Calu3 (cell line): Measurements from ENCODE around the gene SLC66A2. TPM values are rescaled to one million over a fixed set of nuclear protein-coding genes. Genes with fewer than 3 reads are reported as not detected.

Experiments used
- BruUV-seq: library from RNA; stranded (reverse); fragments of 400-500 nt; replicated peaks from 2 replicates; lab custom pipeline; 2021; lab: Mats Ljungman, UMichigan
- CTCF ChIA-PET: fragments of 300-600 bp; sonication (Branson Sonifier 250); formaldehyde crosslinking; loops from one replicate; lab custom pipeline; 2022; ENCODE audit warnings: antibody characterized with exemption; lab: Charles Lee
- DNase-seq: peaks from one replicate; pipeline ENCODE4 v3.0.0; 2022
- H3K27ac Mint-ChIP-seq: one replicate; pipeline ENCODE4 v1.8.0; 2022; ENCODE audit warnings: mixed read lengths; ENCODE audit not compliant: unreplicated experiment
- H3K27me3 Mint-ChIP-seq: one replicate; pipeline ENCODE4 v1.8.0; 2022; ENCODE audit warnings: mixed read lengths; ENCODE audit not compliant: unreplicated experiment
- H3K36me3 Mint-ChIP-seq: one replicate; pipeline ENCODE4 v1.8.0; 2022; ENCODE audit warnings: mild to moderate bottlenecking, moderate library complexity, mixed read lengths; ENCODE audit not compliant: insufficient read depth, unreplicated experiment
- H3K4me1 Mint-ChIP-seq: one replicate; pipeline ENCODE4 v1.8.0; 2022; ENCODE audit warnings: mild to moderate bottlenecking, low read depth, mixed read lengths; ENCODE audit not compliant: unreplicated experiment
- H3K4me3 Mint-ChIP-seq: one replicate; pipeline ENCODE4 v1.8.0; 2022; ENCODE audit warnings: mild to moderate bottlenecking, low read depth, moderate library complexity, mixed read lengths; ENCODE audit not compliant: unreplicated experiment
- H3K9me3 Mint-ChIP-seq: one replicate; pipeline ENCODE4 v1.8.0; 2022; ENCODE audit warnings: low read depth, mixed read lengths; ENCODE audit not compliant: unreplicated experiment
- intact Hi-C: fragments of 100-400 bp; cut with micrococcal nuclease; formaldehyde crosslinking; loops from one replicate; pipeline ENCODE4 v1.10.0; 2022; ENCODE audit not compliant: unreplicated experiment
- total RNA-seq: library from RNA; stranded (reverse); gene quantifications from 2 replicates; pipeline ENCODE4 v1.2.3, GENCODE V29; 2022
- TF ChIP-seq, protein P1 (sequence below): fragments of 200-600 bp; IDR thresholded peaks from one replicate; pipeline ENCODE4 v1.8.0; 2022; ENCODE audit warnings: antibody characterized with exemption; ENCODE audit not compliant: unreplicated experiment

The SLC66A2 gene
- total RNA-seq, 1 experiment from 2014 or later = 19.5 TPM

DNA sequence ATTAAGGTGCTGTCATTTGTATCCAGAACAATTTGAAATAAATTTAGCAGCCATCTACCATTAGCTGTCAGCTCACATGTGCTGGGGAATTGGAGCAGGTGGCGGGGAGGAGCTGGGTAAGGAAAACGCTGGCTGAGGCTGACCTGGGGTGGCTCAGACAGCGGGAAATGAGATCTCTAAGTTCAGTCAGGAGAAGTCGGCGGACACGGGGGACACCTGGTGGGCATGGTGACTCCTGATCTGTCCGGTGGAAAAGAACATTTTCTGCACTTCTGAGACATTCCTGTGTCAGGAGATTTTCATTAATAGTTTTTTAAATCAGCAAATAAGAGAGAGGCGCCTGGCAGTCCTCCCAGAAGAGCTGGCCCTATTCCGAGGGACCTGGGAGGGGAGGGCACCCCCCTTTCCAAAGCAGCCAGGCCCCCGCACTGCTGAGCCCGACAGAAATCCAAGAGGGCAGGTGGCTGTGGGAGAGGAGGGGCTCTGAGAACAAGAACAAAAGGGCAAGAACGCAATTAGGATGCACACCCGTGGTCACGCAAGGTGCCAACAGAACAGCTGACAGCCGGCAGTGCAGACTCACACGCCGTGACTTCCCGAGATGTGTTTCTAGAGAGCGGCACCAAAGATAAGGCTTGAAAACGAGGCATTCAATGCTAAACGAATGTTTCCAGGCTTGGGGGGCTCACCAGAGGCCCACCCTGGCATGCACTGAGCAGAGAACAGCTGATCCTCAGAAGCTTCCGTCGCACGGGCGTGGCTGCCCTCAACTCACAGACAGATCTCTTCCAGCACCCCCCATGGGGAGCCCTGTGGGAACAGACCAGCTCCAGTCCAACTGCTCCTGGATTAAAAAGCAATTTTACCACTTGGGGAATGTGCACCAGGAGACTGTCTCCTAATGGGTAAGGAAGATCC, 26.4 kb downstream of the SLC66A2 start:
- no peaks in the 10 kb centered on the region for H3K27me3 Mint-ChIP-seq
- peaks cover 9% of the 10 kb centered on the region for H3K9me3 Mint-ChIP-seq
- TF ChIP-seq, protein P1, sequence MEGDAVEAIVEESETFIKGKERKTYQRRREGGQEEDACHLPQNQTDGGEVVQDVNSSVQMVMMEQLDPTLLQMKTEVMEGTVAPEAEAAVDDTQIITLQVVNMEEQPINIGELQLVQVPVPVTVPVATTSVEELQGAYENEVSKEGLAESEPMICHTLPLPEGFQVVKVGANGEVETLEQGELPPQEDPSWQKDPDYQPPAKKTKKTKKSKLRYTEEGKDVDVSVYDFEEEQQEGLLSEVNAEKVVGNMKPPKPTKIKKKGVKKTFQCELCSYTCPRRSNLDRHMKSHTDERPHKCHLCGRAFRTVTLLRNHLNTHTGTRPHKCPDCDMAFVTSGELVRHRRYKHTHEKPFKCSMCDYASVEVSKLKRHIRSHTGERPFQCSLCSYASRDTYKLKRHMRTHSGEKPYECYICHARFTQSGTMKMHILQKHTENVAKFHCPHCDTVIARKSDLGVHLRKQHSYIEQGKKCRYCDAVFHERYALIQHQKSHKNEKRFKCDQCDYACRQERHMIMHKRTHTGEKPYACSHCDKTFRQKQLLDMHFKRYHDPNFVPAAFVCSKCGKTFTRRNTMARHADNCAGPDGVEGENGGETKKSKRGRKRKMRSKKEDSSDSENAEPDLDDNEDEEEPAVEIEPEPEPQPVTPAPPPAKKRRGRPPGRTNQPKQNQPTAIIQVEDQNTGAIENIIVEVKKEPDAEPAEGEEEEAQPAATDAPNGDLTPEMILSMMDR = no peak
- CTCF ChIA-PET = no interaction called here
- BruUV-seq = no TSS peak
- no peaks in the 10 kb centered on the region for H3K4me1 Mint-ChIP-seq
- peaks cover 12% of the 10 kb centered on the region for H3K36me3 Mint-ChIP-seq
- no peak overlapping the region for H3K4me3 Mint-ChIP-seq
- H3K27ac Mint-ChIP-seq = no peak overlapping the region
- intact Hi-C loops = no loop called here
- DNase-seq = no peak

DNA sequence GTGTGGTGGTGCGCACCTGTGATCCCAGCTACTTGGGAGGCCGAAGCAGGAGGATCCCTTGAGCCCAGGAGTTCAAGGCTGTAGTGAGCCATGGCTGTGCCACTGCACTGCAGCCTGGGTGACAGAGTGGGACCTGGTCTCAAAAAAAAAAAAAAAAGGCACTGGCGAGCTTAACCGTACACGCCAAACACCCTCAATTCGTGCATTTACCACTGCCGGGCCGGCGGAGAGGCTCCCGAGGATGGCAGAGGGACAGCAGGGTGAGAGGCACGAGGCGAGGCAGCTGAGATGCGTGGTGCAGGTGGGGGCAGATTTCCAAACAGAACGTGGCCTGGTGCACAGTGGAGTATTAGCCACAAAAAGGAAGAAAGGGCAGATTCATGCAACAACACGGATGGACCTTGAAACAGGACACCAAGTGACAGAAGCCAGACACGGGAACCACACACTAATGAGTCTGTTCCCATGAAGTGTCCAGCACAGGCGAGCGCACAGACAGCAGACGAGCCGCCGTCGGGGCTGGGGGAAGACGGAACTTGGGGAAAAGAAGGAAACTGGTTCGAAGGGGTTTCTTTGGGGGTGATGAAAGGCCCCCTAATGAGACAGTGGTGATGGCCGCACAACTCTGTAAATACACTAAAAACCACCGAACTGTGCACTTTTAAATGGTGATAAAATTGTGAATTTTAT, 27.4 kb downstream of the SLC66A2 start:
- Mint-ChIP-seq H3K27ac (no peak overlapping the region), H3K9me3 (peaks cover 5% of the 10 kb centered on the region)
- no TSS peak for BruUV-seq

DNA sequence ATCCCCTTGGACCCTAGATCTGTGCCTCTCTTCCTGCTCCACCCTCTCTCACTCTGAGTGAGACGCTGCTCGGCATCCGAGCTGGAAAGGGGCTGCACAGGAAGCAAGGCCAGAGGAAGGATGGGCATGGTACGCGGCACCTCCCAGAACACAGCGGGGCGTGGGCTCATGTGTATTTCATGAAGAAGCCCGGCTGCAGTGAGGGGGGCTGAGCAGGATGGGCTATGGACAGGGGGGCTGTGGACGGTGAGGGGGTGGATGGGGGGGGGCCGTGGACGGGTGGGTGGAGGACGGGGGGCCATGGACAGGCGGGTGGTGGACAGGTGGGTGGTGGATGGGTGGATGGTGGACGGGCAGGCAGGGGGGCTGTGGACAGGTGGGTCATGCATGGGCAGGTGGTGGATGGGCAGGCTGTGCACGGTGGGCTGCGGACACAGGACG, 28.5 kb downstream of the SLC66A2 start:
- no peak overlapping the region for H3K27ac Mint-ChIP-seq
- no peaks in the 10 kb centered on the region for H3K4me1 Mint-ChIP-seq
- intact Hi-C loops = no loop called here
- H3K36me3 Mint-ChIP-seq = peaks cover 19% of the 10 kb centered on the region
- CTCF ChIA-PET = no interaction called here
- peaks cover 4% of the 10 kb centered on the region for H3K9me3 Mint-ChIP-seq
- H3K27me3 Mint-ChIP-seq = no peaks in the 10 kb centered on the region
- no peak overlapping the region for H3K4me3 Mint-ChIP-seq
- BruUV-seq = no TSS peak
- no peak for DNase-seq
- TF ChIP-seq, protein P1 = no peak

More for the DNA sequence above, 27.4 kb downstream of the SLC66A2 start:
- Mint-ChIP-seq H3K36me3 (peaks cover 14% of the 10 kb centered on the region), H3K27me3 (no peaks in the 10 kb centered on the region), H3K4me1 (no peaks in the 10 kb centered on the region), H3K4me3 (no peak overlapping the region)
- DNase-seq = no peak
- intact Hi-C loops = no loop called here
- CTCF ChIA-PET = no interaction called here
- TF ChIP-seq, protein P1 = no peak

DNA sequence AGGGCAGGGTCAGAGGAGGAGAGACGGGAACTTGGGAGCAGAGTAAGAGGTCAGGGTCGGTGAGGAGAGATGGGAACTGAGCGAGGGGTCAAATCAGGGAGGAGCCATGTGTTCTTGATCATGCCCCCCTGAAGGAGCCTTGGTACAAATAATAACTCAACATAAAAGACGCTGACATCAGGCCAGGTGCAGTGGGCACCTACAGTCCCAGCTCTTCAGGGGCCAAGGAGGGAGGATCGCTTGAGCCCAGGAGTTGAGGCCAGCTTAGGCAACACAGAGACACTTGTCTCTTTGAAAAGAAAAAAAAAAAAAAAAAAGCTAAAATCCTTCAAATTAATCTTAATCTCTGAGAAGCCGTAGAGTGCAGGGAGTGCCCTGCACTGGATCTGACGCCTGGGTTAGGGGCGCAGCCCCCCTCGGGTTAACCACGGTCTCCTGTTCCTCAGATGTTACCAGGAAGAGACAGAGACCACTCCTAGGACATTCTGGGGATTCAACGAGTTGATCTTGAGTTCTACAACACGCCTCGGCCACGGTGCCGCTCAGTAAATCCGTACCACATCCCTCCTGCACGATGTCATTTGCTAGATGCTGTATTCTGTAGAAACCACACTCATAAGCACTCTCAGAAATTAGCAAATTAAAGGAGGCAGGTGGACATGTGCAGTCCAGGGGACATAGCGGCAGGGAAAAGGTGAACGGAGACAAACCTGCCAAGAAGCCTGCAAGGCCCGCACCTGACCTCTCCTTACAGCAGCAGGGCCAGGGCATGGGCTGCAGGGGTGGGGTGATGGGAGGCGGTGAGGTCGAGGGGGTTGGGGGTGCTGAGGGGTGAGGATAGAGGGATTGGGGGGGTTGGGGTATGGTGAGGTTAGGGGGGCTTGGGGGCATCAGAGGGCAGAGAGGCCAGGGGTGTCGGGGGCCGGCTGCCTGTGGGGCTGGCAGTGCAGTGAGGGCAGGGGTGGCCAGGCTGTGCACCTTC, 29.2 kb downstream of the SLC66A2 start:
- Mint-ChIP-seq H3K9me3 (peaks cover 5% of the 10 kb centered on the region), H3K27ac (no peak overlapping the region), H3K27me3 (no peaks in the 10 kb centered on the region), H3K4me1 (no peaks in the 10 kb centered on the region), H3K4me3 (no peak overlapping the region), H3K36me3 (peaks cover 23% of the 10 kb centered on the region)
- intact Hi-C loops = no loop called here
- no TSS peak for BruUV-seq
- CTCF ChIA-PET = no interaction called here
- TF ChIP-seq, protein P1 = no peak
- DNase-seq = no peak
